Upper lobe of left lung (tissue), 6 donors: ENCODE data around the gene RAB25. TPM values are rescaled to one million over a fixed set of nuclear protein-coding genes. Genes with fewer than 3 reads are reported as not detected.
A peak's percentile ranks its signal among the peaks of the same experiment; 100 is the strongest.

Experiments
- ATAC-seq, 2 donors: fragments of 200-7000 bp; cut with Tn5 transposase; one replicate each; pipeline ENCODE4 v1.9.1; 2022; ENCODE audit warnings: mild to moderate bottlenecking in 2 of 2, moderate library complexity in 2 of 2; ENCODE audit not compliant: low FRiP score in 2 of 2
- DNase-seq, 2 donors: peaks; one replicate each; pipeline ENCODE4 v3.0.0-alpha.2; 2019 to 2020
- H3K27ac ChIP-seq, 4 donors: fragments of 200-600 bp; sonication (generic); one replicate each; pipeline ENCODE4 v1.5.1; 2016 to 2019
- H3K27me3 ChIP-seq, 4 donors: fragments of 200-600 bp; sonication (generic); one replicate each; pipeline ENCODE4 v1.5.1; 2017 to 2019
- H3K36me3 ChIP-seq, 4 donors: fragments of 200-600 bp; sonication (generic); one replicate each; pipeline ENCODE4 v1.5.1; 2016 to 2019
- H3K4me1 ChIP-seq, 4 donors: fragments of 200-600 bp; sonication (generic); one replicate each; pipeline ENCODE4 v1.5.1; 2018 to 2019
- H3K4me3 ChIP-seq, 4 donors: fragments of 200-600 bp; sonication (generic); one replicate each; pipeline ENCODE4 v1.5.1; 2017 to 2019; ENCODE audit warnings: mild to moderate bottlenecking in 2 of 4, moderate library complexity in 1 of 4
- H3K9me3 ChIP-seq, 4 donors: fragments of 200-600 bp; sonication (generic); one replicate each; pipeline ENCODE4 v1.5.1; 2018 to 2019
- EP300 ChIP-seq, 4 donors: sonication (generic); formaldehyde crosslinking; IDR thresholded peaks; one replicate each; pipeline ENCODE4 v1.5.1; 2017; ENCODE audit warnings: antibody characterized with exemption in 4 of 4, control low read depth in 2 of 4
- POLR2A ChIP-seq, 4 donors: fragments of 450-650 bp; IDR thresholded peaks; one replicate each; pipeline ENCODE4 v1.5.1; 2016 to 2017; ENCODE audit warnings: antibody characterized with exemption in 4 of 4, mild to moderate bottlenecking in 2 of 4
- POLR2AphosphoS5 ChIP-seq, 2 donors: sonication (generic); formaldehyde crosslinking; IDR thresholded peaks; one replicate each; pipeline ENCODE4 v1.5.1; 2017; ENCODE audit warnings: antibody characterized with exemption in 2 of 2
- WGBS, 2 donors: methylation state at CpG; one replicate each; pipeline ENCODE4 v1.1.5; 2017 to 2018; 5-methylcytosine and 5-hydroxymethylcytosine counted together
- total RNA-seq, 6 donors: library from RNA; depleted of rRNA in 4 of 6; stranded (reverse); fragments of >200 nt in 4 of 6; gene quantifications; one replicate each; pipeline versions ENCODE4 v1.1.0 to v1.2.1, GENCODE V29; 2016 to 2021
- TF ChIP-seq, protein P1 (sequence below), 6 experiments: fragments of 450-650 bp in 4 of 6; fragments of 200-600 bp in 2 of 6; sonication (generic) in 2 of 6; IDR thresholded peaks; one replicate each; pipeline ENCODE4 v1.5.1; 2016 to 2019; ENCODE audit warnings: antibody characterized with exemption in 6 of 6
- donor health status: DM: no; HTN: no; CAD: no; lungs with moderate emphysema.
- donor health status: DM: no; HTN: yes; CAD: no; lungs with severe emphysema.

The RAB25 gene
- total RNA-seq, 6 donors from 2014 or later = 58.7 to 123 (median 88.9) TPM

DNA sequence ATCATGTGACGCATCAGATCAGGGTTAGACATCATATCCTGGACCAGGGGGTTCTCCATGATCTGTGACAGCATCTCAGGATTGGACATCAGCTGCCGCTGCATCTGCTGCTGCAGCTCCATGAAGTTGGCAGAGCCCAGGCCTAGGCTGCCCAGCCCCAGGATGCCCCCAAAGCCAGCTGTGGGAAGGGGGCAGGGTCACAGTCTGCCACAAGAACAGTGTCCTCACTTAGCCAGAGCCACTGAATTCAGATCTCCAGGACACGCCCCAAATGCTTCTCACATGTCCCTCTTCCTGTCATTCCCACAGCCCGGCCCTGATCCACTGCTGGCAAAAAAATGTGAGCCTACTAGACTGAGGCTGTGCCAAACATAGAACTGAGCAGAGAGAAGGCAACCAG lies 10.6 kb upstream of the RAB25 start:
- WGBS, 2 donors = 69 to 100% methylated on average over 1 to 4 of the region's 4 CpGs
- H3K27ac ChIP-seq = no peak overlapping the region
- TF ChIP-seq POLR2A (IDR thresholded peaks at IDR 0.05) (no peak), POLR2AphosphoS5 (IDR thresholded peaks at IDR 0.05) (no peak), EP300 (IDR thresholded peaks at IDR 0.05) (no peak)
- TF ChIP-seq, protein P1, sequence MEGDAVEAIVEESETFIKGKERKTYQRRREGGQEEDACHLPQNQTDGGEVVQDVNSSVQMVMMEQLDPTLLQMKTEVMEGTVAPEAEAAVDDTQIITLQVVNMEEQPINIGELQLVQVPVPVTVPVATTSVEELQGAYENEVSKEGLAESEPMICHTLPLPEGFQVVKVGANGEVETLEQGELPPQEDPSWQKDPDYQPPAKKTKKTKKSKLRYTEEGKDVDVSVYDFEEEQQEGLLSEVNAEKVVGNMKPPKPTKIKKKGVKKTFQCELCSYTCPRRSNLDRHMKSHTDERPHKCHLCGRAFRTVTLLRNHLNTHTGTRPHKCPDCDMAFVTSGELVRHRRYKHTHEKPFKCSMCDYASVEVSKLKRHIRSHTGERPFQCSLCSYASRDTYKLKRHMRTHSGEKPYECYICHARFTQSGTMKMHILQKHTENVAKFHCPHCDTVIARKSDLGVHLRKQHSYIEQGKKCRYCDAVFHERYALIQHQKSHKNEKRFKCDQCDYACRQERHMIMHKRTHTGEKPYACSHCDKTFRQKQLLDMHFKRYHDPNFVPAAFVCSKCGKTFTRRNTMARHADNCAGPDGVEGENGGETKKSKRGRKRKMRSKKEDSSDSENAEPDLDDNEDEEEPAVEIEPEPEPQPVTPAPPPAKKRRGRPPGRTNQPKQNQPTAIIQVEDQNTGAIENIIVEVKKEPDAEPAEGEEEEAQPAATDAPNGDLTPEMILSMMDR (IDR thresholded peaks at IDR 0.05) = no peak
- no peak for ATAC-seq
- DNase-seq = no peak
- H3K4me1 ChIP-seq = peaks cover 3 to 17% (median 15%) of the 10 kb centered on the region in 4 donors
- no peaks in the 10 kb centered on the region for H3K9me3 ChIP-seq
- H3K36me3 ChIP-seq = peaks cover 0 to 33% (median 11%) of the 10 kb centered on the region in 4 donors
- H3K27me3 ChIP-seq = no peaks in the 10 kb centered on the region
- no peak overlapping the region for H3K4me3 ChIP-seq

DNA sequence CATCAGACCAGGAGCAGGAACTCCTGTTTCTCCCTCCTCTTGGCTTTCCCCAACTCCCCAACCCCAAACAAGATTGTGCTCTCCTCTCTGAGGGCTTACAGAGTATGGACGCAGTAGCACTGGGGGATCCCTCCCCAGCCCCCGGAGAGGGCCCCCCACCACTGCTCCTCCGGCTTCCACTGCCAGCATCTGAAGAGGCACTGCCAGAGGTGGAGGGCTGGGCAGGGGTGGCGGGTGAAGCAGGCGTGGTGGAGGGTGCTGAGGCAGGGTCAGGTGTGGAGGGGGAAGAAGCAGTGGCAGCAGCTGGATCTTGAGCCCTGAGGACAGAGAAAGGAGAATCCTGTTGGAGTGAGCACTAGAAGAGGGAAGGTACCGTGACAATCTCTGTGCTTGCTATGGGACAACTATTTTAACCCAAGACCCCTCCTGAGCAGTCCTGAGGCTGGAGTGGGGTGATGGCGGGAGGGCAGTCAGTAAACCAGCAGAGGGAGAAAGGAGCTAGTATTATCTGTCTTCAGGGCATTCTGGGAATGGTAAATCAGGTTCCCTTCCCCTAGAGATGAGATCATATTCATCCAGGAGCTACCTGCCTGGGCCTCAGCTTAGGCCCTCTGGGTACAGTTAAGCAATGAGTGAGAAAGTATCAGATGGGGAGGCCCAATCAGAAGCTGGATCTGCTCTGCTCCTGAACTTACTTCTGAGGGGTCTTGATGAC lies 9.8 kb upstream of the RAB25 start:
- TF ChIP-seq POLR2AphosphoS5 (IDR thresholded peaks at IDR 0.05) (no peak), EP300 (IDR thresholded peaks at IDR 0.05) (no peak), POLR2A (IDR thresholded peaks at IDR 0.05) (no peak)
- TF ChIP-seq, protein P1 (IDR thresholded peaks at IDR 0.05) = no peak
- peaks cover 0 to 35% (median 11%) of the 10 kb centered on the region in 4 donors for H3K36me3 ChIP-seq
- DNase-seq (peak in 1 of 2 donors; percentile 63), ATAC-seq (no peak)
- peaks cover 11 to 25% (median 22%) of the 10 kb centered on the region in 4 donors for H3K4me1 ChIP-seq
- H3K4me3 ChIP-seq = no peak overlapping the region
- WGBS, 2 donors = 84 to 90% methylated on average over 7 of the region's 7 CpGs
- no peak overlapping the region for H3K27ac ChIP-seq
- H3K9me3 ChIP-seq = no peaks in the 10 kb centered on the region
- no peaks in the 10 kb centered on the region for H3K27me3 ChIP-seq

DNA sequence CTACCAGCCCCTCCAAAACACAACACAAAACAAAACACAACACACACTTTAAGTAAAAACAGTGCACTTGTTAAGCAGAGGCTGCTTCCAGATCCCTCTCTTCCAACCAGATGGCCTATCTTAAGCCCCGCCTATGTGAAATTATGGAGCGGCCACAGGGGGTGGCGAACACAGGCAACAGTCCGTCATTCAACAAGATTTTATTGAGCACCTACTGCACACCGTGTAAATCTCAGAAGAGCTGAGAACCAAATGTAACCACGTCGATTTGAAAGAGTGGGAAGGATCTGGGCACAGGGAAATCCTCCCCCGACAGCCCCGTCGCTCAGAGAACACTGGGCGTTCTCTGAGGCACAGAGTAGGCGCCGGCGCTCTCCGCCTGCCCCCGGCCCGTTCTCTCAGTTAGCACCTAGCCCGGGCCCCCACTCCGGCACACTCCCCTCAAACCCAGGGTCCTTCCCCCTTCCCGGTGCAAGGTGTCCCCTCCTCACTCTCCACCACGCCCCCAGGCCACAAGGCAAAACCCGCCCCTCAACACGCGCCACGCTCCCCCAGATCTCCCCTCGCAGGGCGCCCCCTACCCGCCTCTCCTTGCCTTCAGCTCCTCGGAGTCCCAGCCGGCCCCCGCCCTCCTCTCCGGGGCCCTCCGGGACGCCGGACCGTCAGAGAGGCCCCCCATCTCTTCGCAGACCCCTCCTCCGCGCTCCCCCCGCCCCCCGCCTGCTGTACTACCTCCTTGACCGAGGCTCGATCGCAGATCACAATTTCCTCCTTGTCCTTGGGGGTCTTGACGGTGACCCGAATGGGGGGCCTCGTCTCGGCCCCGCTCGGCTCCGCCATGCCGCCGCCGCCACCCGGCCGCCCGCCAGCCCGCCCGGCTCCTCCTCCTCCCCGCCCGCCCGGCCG lies 7.8 kb upstream of the RAB25 start:
- 1% methylated on average over 20 to 25 of the region's 63 CpGs for WGBS, 2 donors
- no peaks in the 10 kb centered on the region for H3K9me3 ChIP-seq
- H3K4me1 ChIP-seq = peaks cover 13 to 31% (median 25%) of the 10 kb centered on the region in 4 donors
- peak overlapping the region; percentile 56 to 99 (median 74) for H3K4me3 ChIP-seq
- H3K27me3 ChIP-seq = no peaks in the 10 kb centered on the region
- ATAC-seq = peak; percentile 5 to 53
- DNase-seq = peak in 1 of 2 donors; percentile 51
- TF ChIP-seq POLR2AphosphoS5 (IDR thresholded peaks at IDR 0.05) = no peak
- no peak for TF ChIP-seq EP300 (IDR thresholded peaks at IDR 0.05)
- TF ChIP-seq, protein P1 (IDR thresholded peaks at IDR 0.05) = peak in 2 of 6 experiments; percentile 5 to 14
- peak in 1 of 4 donors; percentile 33 for TF ChIP-seq POLR2A (IDR thresholded peaks at IDR 0.05)
- peaks cover 0 to 32% (median 11%) of the 10 kb centered on the region in 4 donors for H3K36me3 ChIP-seq
- peak overlapping the region; percentile 82 to 90 (median 87) for H3K27ac ChIP-seq

DNA sequence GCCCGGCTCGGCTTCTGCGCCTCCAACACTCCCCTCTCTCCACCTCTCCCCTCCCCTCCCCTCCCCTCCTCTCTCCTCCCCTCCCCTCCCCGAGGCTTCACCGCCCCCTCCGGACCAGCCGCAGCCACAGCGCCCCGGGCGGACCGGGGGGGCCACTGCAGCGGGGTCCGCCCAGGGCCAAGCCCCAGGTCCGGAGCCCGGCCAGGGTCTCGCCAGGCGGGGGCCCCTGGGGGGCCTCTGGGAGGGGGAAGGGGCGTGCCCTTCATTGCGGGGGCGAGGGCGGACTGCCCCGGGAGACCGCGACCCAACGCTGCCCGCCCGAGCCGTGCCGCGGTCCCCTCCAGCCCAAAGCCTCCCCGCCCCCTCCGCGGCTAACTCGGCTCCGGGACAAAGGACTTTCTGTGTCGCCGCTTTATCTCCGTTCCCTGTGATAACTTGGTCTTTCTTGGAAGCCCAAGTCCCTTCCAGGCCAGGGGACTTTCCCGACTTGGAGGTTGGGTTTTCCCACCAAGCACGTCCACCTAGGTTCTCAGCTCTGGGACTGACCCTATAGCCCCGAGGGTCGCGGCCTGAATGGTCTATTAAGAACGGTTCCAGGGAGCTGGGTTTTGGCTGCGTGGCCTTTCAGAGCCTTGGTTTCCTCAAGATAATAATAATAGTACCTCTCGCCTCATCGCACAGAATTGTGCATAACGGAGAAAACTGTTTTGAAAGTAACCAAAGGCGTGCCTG lies 7.0 kb upstream of the RAB25 start, which contains the start of gene UBQLN4:
UBQLN4 (minus strand) TSS at position 31 of the 732 bp plus-strand sequence. CDS start 97 bp downstream, outside the sequence.
- H3K9me3 ChIP-seq = no peaks in the 10 kb centered on the region
- H3K36me3 ChIP-seq = peaks cover 0 to 31% (median 11%) of the 10 kb centered on the region in 4 donors
- TF ChIP-seq EP300 (IDR thresholded peaks at IDR 0.05) = no peak
- TF ChIP-seq, protein P1 (IDR thresholded peaks at IDR 0.05) = peak; percentile 47 to 90 (median 60)
- TF ChIP-seq POLR2AphosphoS5 (IDR thresholded peaks at IDR 0.05) = peak in 1 of 2 donors; percentile 18
- TF ChIP-seq POLR2A (IDR thresholded peaks at IDR 0.05) = no peak
- H3K4me3 ChIP-seq = peak within 1 kb of the TSS; percentile 59 to 99 (median 92)
- H3K4me1 ChIP-seq = peaks cover 13 to 31% (median 22%) of the 10 kb centered on the region in 4 donors
- H3K27ac ChIP-seq = peak within 1 kb of the TSS; percentile 82 to 90 (median 87)
- WGBS, 2 donors = 1% methylated on average over 14 to 18 of the region's 49 CpGs
- no peaks in the 10 kb centered on the region for H3K27me3 ChIP-seq
- peak; percentile 91 to 93 for ATAC-seq
- DNase-seq = peak; percentile 90 to 96
